GM21717 (cell line): ENCODE measurements around the gene AMMECR1L.

Source experiments
- ATAC-seq: cut with Tn5 transposase; IDR thresholded peaks from one replicate; pipeline ENCODE4 v1.9.1; 2021; ENCODE audit warnings: mild to moderate bottlenecking, moderate library complexity; ENCODE audit not compliant: unreplicated experiment

Gene AMMECR1L

DNA sequence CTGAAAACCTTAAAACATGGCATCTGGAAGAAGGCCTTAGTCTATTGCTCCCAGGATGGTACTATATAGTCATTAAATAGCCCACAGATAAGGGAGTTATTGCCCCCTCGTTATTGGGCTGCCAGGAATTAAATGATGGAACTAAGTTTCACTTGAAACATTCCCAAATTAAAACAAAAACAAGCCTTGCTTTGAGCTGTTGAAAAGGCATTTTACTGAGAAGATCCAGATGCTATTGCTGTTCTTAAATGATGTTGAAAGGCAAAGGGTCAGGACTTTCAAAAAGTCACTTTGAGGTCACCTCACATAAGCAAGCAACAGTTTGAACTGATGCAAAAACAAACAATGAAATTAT lies 2.0 kb upstream of the AMMECR1L start:
- ATAC-seq: no peak

DNA sequence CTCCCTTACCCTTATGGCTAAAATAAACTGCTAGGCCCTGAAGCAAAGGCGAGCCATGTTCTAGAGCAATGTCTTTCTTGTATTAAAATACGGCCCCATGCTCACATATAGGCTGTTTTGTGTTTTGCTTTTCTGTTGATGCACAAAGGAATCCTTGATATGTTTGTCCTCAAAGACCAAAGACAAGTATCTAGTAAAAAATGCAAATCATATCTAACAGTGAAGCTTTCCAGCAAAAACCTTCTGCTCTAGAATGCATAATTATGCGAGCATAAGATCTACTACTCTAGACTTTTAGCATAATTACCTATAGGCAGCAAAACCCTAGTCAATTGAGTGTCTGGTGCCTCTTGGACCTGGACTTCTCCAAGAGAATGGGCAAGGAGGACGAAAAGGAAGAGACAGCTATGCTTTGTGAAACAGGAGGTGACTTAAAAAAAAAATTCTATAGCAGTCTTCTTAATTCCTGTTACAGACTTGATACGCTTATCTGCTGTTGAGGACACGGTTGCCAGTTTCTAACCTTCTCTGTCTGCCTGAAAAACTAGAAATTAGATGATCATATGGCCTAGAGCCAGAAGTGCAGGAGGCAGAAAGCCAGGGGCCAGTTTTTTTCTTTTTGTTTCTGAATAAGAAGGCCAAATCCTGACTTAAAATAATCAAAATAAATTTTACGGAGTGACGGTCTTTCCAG lies 1.5 kb upstream of the AMMECR1L start:
- ATAC-seq: no peak

DNA sequence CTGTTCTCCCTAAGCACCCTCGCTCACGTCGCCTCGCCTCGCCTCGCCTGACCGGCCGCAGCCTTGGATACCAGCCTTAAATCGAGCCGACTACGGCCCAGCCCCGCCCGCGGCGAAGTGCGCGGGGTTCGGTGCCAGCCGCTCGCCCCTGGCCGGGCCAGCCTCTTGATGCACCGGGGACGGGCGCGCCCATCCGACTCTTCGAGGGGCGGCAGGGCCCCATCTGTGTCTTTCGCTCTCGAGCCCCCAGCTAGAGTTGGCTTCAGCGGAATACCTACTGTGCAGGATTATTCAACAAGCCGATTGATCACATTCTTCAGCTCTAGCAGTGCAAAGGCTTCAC lies 808 bp upstream of the AMMECR1L start:
- peak; percentile 34 for ATAC-seq

DNA sequence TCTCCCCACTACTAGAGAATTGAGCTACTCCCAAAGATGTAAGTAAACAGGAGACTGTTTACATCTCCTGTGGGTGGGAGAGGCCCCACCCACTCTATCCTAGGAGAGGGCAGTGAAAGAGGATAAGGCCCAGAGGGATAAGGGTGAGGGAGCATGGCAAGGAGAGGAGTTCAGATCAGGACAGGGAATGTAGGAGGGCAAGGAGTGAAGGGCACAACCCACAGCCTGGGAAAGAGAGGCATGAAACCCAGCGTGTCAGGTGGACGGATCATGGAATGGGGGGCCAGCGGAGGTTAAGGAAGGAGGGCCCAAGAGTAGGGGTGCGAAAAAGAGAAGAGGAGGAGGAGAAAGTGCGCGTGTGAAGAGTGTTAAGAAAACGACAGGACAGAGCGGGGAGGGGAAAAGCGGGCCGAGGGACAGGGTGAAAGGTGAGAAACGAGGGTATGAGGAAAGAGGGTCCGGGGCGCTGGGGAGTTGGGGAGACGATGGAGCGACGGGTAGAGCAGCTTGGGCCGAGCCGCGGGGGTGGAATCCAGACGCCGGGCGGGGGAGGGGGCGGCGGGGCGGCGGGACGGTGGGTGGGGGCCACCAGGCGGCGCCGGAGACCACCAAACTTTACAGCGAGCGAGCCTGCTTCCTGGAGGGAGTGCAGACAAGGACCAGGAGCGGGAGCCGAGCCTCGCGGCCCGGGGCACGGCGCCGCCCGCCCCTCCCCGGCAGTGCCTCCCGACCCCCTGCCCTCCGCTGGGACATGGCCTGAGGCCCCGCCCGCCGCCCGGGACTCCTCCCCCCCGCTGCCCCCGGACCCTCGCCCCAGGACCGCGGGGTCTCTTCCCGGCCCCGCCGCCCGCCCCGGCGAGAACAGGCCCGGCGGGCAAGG lies 655 bp downstream of the AMMECR1L start:
- ATAC-seq: peak; percentile 27

DNA sequence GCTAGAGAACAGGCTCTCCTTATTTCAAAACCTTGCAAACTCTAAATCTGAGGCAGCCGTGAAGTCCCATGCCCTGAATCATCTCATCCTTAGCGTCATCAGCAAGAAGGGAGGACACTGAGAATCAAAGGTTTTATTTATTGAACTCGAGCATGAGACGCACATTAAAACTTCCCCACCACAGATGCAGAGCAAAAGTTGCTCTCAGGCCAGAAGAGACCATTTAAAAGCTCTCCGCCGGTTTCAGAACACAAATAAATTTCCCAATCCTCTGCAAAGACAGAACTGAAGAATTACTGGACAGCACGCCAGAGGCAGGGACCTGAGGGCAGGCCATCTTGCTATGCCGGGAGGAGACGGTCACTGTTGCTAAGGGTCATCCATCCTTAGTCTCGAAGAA lies 1.3 kb downstream of the AMMECR1L start:
- ATAC-seq: no peak

DNA sequence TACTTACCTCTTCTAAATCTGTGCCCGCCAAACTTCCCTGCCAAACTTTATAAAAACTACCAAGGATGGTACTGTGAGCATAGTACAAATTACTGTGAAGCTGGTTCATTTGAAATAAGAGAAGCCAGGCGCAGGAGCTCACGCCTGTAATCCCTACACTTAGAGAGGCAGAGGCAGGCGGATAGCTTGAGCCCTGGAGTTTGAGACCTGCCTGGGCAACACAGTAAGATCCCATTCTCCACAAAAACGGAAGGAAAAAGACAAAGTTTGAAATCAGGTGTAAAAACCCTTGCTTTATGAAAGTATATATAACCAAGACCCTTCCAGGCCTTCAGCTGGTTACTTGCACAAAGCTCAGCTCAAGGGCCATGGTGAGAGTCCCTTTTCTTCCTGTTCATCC lies 5.9 kb downstream of the AMMECR1L start:
- no peak for ATAC-seq

DNA sequence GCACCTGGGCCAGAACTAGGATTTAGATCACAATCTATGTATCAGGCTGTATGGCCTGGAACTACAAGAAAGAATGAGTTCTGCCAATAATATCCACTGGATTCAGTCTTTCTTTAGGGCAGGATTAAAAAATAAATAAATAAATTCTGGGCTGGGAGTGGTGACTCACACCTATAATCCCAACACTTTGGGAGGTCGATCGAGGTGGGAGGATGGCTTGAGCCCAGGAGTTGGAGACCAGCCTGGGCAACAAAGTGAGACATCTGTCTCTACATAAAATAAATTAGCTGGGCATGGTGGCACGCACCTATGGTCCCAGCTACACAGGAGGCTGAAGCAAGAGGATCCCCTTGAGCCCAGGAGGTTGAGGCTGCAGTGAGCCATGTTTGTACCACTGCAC lies 8.1 kb downstream of the AMMECR1L start:
- no peak for ATAC-seq

DNA sequence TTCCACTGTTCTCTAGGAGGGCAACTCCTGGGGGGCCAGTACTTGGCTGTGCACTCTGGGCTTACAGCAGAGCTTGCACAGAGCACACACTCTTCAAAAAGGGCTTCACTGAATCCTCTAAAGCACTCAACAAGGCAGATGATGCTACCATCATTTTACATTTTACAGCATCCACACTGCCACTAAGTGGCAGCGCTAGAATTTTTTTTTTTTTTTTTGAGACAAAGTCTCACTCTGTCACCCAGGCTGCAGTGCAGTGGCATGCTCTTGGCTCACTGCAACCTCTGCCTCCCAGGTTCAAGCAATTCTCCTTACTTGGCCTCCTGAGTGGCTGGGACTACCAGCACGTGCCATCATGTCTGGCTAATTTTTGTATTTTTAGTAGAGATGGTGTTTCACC lies 8.6 kb downstream of the AMMECR1L start:
- ATAC-seq: no peak

DNA sequence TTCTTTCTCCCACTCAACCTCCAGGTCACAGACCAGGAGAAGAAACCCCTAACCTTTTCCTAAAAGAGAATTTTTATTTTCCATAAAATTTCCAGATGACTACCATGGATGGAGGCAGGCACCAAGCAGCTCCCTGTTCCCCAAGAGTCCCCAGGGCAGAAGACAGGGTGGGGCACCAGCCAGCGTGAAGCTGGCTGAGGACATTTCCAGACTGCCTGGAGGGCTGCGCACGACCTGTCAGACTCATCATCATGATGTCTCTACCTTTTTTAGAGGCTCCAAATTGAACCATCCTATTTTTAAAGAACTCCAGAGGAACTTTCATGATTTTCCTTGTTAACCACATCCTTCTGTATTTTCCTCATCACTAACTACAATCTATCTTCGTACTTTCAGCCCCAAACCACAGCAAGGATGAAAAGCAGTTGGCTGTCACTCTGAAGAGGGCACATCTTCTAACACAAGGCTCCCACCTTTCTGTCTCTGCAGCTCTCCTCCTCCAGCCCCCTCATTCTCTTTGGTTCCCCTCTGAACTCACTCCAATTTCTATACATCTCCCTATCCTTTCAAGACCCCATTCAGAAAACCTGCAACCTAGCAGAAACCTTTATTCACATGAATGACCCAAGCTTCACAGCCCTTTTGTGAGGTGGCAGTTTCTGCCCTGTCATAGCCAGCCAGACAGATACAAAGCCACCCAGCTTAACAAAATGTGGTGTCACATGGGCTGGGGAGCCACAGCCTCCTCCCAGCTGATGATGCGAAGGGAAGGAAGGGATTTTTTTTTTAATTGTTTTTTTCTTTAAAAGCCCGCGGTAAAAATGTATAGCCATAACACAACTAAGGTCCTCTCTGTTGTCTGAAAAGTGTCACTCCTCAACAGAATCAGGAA lies 11.1 kb downstream of the AMMECR1L start:
- peak; percentile 59 for ATAC-seq

DNA sequence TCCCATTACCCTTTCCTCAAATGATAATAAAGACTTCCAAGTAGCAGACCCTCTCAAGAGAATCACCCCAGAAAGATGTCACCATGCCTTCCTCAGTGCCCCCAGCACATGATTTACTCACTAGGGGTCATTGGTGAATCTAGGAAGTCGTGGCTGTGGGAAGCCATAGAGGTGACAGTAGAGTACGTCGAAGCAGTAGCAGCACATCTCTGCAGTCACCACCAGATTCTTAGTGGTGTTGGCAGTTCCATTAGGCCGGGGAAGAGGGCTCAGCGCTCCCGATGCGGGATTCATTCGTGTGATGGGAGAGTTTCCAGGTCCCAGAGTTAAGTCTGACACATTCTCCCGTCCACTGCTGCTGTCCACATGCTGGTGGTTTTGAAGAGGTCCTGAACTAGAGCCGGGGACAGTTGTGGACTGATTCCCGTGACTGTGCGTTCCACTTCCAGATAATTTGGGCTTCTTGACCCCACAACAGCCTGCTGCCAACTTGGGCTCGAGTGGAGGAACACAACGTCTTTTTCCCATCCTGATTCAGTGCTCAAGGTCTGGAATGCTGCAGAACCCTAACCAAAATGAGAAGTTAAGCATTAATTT lies 12.0 kb downstream of the AMMECR1L start:
- ATAC-seq: no peak

DNA sequence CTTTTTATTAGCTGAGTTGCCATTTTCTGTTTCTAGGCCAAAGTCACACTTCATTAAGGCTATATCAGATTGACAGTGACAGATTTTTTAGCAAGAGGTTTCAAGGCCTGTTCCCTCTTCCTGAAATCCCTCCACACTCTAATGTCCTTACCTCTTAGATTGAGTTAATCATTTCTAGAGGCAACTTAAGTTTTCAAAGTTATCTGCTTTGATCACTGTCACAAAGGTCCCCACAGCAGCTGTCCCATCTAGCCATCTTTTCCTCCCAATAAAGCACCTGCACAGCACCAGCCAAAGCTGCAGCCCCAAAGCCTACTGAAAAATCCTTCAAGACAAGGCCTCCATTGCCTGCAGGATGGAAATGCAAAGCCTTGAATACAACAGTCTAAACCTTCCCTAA lies 13.4 kb downstream of the AMMECR1L start:
- no peak for ATAC-seq

DNA sequence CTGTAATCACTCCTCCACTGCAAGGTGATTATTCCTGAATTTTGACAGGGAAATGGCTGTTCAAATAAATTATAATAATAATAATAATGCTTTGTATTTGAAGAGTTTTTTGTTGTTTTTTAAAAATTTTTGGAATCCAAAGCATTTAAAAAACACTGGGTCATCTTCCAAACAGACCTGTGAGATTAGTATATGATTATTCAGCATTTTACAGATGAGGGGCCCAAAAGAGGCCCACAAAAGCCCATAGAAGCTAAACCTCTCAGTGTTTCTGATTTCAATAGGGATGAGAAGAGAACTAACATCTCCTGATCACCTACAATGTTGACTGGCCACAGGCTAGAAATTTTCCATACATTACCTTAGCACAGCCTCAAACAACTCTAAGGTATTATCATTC lies 19.8 kb downstream of the AMMECR1L start:
- ATAC-seq: no peak

DNA sequence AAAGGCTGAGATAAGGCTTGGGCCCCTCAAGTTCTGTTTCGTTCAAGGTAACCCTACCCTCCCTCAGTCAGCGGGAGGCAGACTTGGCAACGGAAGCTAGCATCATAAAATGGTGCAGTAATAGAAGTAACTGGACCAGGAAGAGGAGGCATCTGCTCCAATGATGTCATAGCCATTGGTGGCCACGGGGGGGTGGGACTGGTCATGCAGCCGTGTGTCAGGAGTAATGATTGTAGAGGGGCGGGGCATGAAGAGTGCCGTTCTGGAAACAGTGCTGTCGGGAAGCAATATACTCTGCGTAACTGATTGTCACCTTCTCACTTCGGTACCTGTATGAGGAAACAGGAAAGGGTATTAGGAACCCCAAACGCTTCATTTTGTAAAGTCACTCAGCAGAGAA lies 20.9 kb downstream of the AMMECR1L start:
- ATAC-seq: no peak

DNA sequence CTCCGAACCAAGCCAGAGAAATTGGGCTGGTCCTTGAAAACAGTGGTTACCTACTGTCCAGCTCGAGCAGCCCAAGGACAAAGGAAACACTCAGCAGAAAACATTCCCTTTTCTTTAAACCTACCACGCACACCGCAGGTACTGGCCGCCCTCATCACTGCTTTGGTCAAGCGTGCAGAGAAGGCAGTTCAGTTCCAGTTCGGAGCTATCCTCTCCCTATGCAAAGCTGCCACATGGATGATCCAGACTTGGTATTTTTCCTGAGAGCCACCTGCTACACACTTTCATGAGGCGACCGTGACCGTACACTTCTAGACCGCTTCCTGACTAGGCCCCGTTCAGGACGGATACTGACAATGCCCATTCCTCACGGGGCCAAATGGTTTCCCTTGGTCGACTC lies 23.5 kb downstream of the AMMECR1L start:
- ATAC-seq: no peak

DNA sequence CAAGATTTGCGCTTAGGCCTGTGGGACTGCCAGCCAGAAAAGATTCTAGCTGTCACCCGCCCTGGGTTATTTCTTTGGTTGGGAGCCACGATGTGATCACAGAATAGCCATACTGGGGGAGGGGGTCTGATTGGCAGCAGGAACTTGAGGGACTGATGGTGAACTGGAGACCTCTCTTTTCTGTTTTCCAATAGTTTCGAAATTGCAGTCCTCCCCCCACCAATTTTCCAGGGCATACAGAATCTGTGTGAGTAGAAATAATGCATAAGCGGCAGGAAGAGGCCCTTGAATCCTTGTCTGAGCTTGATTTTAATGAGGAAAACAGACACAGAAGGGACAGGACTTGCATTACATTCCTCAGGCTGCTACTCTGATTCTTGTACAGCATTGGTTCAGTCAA lies 25.6 kb downstream of the AMMECR1L start:
- ATAC-seq: no peak

DNA sequence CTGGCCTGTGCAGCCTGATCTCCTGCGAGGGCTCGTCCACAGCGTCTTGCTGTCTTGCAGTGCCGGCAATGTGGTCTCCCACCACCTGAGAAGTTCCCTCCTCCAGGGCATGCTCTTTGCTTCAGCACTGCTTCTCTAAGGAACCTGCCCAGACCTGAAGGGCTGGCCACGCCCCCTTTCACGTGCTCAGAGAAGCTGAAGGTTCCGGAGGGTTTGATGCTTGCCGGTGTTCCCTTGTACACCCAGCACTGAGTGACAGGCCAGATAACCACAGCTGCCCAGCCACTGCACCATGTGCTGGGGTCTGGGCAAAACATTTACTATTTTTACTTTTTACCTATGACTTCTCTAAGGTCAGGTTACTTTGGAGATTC lies 26.1 kb downstream of the AMMECR1L start:
- no peak for ATAC-seq

DNA sequence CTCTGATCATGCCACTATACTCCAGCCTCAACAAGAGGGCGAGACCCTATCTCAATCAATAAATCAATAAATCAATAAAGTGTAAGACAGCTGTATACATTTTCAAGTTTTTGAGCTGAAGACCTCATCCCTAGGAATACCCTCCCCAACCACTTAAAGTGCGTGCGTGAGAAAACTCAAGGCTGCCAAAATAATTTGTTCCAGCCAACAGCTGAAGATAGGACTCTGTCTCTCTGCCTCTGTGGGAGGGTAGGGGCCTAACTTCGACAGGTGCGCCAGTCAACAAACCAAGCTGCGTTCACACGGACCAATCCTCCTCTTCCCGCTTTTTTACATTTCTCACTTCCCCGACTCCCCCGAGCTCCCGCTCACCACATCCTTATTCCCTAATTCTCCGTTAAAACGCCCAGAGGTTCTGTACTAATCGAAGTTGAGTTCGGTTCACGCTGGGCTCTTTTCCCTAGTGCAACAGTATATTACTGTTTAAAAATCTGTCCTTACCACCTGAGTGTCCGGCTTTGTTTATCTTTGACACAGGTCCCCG lies 28.4 kb downstream of the AMMECR1L start:
- no peak for ATAC-seq

DNA sequence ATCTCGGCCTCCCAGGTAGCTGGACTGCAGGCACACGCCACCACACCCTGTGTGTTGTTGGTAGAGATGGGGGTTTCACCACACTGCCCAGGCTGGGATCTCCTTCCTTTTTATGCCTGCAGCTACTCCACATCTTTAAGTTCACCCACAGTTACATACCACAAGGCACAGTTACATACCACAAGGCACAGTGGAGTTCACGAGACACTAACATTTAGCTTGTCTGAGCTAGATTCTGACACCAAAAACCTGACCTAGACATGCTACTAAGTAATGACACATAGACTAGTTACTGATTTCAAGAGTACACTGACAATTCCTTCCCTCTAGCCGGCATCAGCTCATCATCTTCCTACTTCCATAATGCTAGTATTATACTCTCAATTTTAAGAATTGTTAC lies 32.1 kb downstream of the AMMECR1L start:
- no peak for ATAC-seq

DNA sequence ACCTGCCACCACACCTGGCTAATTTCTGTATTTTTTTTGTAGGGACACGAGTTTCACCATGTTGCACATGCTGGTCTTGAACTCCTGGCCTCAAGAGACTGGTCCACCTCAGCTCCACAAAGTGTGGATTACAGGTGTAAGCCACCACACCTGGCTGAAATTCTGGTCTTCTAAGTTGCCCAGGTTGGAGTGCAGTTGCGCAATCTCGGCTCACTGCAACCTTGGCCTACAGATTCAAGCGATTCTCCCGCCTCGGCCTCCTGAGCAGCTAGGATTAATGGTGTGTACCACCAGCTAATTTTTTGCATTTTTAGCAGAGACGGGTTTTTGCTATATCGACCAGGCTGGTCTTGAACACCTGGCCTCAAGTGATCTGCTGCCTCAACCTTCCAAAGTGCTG lies 33.4 kb downstream of the AMMECR1L start:
- ATAC-seq: no peak

DNA sequence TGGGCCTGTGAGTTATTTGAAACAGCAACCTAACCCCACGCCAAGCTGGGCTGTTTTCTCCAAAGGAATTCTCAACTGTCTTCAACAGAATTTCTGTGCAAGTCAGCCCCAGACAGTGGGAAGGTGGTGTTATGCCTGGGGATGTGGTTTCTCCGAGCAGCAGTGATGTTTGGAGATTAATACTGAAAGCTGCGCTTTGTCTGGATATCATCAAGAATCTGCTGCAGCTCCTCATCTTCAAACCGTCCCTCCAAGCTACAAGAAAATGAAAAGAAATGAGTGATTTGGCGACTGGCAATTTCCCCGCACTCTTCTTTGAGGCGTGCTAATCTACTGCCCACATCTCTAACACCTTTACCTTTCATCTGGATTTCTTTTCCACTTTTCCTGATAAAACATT lies 37.8 kb downstream of the AMMECR1L start:
- ATAC-seq: no peak

DNA sequence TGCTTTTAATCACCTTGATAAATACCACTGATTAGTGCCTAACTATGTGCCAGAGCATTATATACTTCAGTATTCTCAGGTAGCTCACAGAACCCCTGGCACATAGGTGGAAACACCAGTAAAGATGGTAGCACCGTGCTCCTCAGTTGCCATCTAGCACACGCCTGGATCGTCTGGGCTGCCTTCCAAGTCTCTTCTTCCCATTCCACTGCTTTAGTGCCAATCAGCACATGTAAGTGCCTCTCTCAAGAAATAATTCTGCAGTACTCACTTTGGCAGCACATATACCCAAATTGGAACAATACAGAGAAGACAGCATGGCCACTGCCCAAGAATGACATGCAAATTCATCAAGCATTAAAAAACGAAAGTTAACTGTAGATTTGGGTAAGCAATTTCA lies 40.8 kb downstream of the AMMECR1L start:
- ATAC-seq: no peak
